ENCODE measurements around the gene PF4V1. TPM values are rescaled to one million over a fixed set of nuclear protein-coding genes. Genes with fewer than 3 reads are reported as not detected.
"Not testable (repeated sequence)": the region's sequence is repeated elsewhere in the genome, so short reads cannot be mapped to it uniquely, and the experiment has no call there.

The PF4V1 gene
- polyA plus RNA-seq, 3 donors: 0.53 to 0.84 TPM; not detected in 1

GRCh38 chr4:73869130-73870055, 16.3 kb downstream of the PF4V1 start, which contains the start of gene CXCL1:
Gene CXCL1, plus strand, starts transcription at chr4:73869393. Its CDS starts 78 bp downstream, at chr4:73869471.
- no peak for DNase-seq

- DNase-seq: no peak
Observed at GRCh38 chr4:73870260-73870659, 17.2 kb downstream of the PF4V1 start.

- no peak for DNase-seq
Observed at GRCh38 chr4:73870768-73871167, 17.7 kb downstream of the PF4V1 start.

GRCh38 chr4:73871511-73872310, 18.6 kb downstream of the PF4V1 start:
- DNase-seq: no peak

- no peak for DNase-seq
Observed at GRCh38 chr4:73872316-73873108, 19.4 kb downstream of the PF4V1 start.

GRCh38 chr4:73874386-73874785, 21.3 kb downstream of the PF4V1 start:
- no peak for DNase-seq

GRCh38 chr4:73875401-73875800, 22.3 kb downstream of the PF4V1 start:
- no peak for DNase-seq

GRCh38 chr4:73883306-73883705, 30.2 kb downstream of the PF4V1 start:
- DNase-seq: no peak

- DNase-seq: no peak
Observed at GRCh38 chr4:73885574-73886267, 32.6 kb downstream of the PF4V1 start.

- DNase-seq: no peak
Observed at GRCh38 chr4:73891326-73891725, 38.2 kb downstream of the PF4V1 start.

- no peak for DNase-seq
Observed at GRCh38 chr4:73891739-73892405, 38.8 kb downstream of the PF4V1 start.

- no peak for DNase-seq
Observed at GRCh38 chr4:73892966-73893365, 39.9 kb downstream of the PF4V1 start.

- no peak for DNase-seq
Observed at GRCh38 chr4:73894001-73894400, 40.9 kb downstream of the PF4V1 start.

- no peak for DNase-seq
Observed at GRCh38 chr4:73895201-73896175, 42.4 kb downstream of the PF4V1 start.

- DNase-seq: no peak
Observed at GRCh38 chr4:73896416-73896815, 43.3 kb downstream of the PF4V1 start.

- DNase-seq: no peak
Observed at GRCh38 chr4:73897380-73898136, 44.5 kb downstream of the PF4V1 start.

- DNase-seq: not testable (repeated sequence)
Observed at GRCh38 chr4:73899338-73899737, 46.2 kb downstream of the PF4V1 start.

GRCh38 chr4:73901031-73901430, 47.9 kb downstream of the PF4V1 start:
- no peak for DNase-seq
